LNCaP clone FGC (cell line): ENCODE data around the gene FNDC3B.
"Not testable (repeated sequence)": the region's sequence is repeated elsewhere in the genome, so short reads cannot be mapped to it uniquely, and the experiment has no call there.

ENCODE experiments used
- DNase-seq: peaks from one replicate; pipeline ENCODE4 v3.0.0-alpha.2; 2011; ENCODE audit warnings: low read depth
- H3K4me3 ChIP-seq: 2 replicates; pipeline ENCODE4 v1.5.1; 2011; ENCODE audit warnings: mild to moderate bottlenecking, low read depth, low read length, control low read depth
- CTCF ChIP-seq: IDR thresholded peaks from 2 replicates; pipeline ENCODE4 v1.5.1; 2012; ENCODE audit warnings: mild to moderate bottlenecking; ENCODE audit not compliant: control insufficient read depth, insufficient read depth; ENCODE audit errors: extremely low read depth

Gene FNDC3B

GRCh38 chr3:172239218-172239790, 199.9 kb downstream of the FNDC3B start:
- no peak for DNase-seq
- H3K4me3 ChIP-seq: no peak overlapping the region
- TF ChIP-seq CTCF: no peak

GRCh38 chr3:172241405-172241804, 202.0 kb downstream of the FNDC3B start:
- DNase-seq: no peak
- no peak overlapping the region for H3K4me3 ChIP-seq
- TF ChIP-seq CTCF: no peak

GRCh38 chr3:172242471-172242870, 203.1 kb downstream of the FNDC3B start:
- DNase-seq, H3K4me3 ChIP-seq: not testable (repeated sequence)

GRCh38 chr3:172243376-172243775, 204.0 kb downstream of the FNDC3B start:
- not testable (repeated sequence) for DNase-seq, H3K4me3 ChIP-seq

GRCh38 chr3:172244011-172244410, 204.6 kb downstream of the FNDC3B start:
- H3K4me3 ChIP-seq: no peak overlapping the region
- no peak for TF ChIP-seq CTCF
- no peak for DNase-seq

- H3K4me3 ChIP-seq: no peak overlapping the region
- DNase-seq: no peak
- TF ChIP-seq CTCF: no peak
These were observed 205.9 kb downstream of the FNDC3B start for GRCh38 chr3:172245241-172245640.

GRCh38 chr3:172246107-172246844, 206.9 kb downstream of the FNDC3B start:
- DNase-seq: peak; percentile 74
- no peak for TF ChIP-seq CTCF
- no peak overlapping the region for H3K4me3 ChIP-seq
